ENCODE data around the gene IFRD2.

DNA sequence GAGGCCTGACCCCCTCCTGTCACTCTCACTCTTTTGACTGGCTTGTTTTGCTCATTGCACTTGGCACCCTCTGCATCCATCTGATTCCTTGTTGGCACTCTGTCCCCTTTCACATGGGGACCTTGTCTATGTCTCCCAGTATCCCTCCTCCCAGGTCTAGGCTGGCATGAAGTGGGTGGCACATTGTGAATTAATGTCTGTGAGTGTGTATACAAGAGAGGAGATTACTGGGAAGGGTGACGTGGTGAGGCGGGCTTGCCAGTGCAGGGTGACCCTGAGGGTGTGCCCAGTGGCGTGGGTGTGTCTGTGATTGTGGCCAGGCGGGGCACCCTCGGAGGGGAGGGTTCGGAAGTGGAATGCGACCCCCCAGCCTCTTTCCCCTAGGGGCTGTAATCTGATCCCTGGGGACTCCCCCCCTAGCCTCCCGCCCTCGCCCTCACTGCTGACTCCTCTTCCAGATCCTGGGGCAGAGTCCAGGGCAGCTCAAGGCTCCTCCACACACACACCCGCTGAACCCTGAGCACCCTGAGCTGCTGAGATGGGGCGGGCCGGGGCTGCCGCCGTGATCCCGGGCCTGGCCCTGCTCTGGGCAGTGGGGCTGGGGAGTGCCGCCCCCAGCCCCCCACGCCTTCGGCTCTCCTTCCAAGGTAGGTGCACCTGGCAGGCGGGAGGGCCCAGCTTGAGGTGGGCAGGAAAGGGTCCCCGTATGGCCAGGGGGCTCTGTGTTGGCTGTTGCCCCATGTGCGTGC, 23.4 kb downstream of the IFRD2 start, which contains the start of gene SEMA3B:
- TF ChIP-seq, protein P1, sequence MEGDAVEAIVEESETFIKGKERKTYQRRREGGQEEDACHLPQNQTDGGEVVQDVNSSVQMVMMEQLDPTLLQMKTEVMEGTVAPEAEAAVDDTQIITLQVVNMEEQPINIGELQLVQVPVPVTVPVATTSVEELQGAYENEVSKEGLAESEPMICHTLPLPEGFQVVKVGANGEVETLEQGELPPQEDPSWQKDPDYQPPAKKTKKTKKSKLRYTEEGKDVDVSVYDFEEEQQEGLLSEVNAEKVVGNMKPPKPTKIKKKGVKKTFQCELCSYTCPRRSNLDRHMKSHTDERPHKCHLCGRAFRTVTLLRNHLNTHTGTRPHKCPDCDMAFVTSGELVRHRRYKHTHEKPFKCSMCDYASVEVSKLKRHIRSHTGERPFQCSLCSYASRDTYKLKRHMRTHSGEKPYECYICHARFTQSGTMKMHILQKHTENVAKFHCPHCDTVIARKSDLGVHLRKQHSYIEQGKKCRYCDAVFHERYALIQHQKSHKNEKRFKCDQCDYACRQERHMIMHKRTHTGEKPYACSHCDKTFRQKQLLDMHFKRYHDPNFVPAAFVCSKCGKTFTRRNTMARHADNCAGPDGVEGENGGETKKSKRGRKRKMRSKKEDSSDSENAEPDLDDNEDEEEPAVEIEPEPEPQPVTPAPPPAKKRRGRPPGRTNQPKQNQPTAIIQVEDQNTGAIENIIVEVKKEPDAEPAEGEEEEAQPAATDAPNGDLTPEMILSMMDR (IDR thresholded peaks at IDR 0.05) = peak in 1 of 6 experiments; percentile 9
- TF ChIP-seq EP300 (IDR thresholded peaks at IDR 0.05) = peak in 1 of 4 donors; percentile 63

Data from upper lobe of left lung (tissue), 4 donors.